Measurements from ENCODE around the gene E2F6. TPM values are rescaled to one million over a fixed set of nuclear protein-coding genes. Genes with fewer than 3 reads are reported as not detected.

The E2F6 gene
- total RNA-seq, 1 experiment from 2014 or later, result 35.5 TPM

- H3K27me3 ChIP-seq (replicated peaks; ENCODE audit: insufficient read depth, low read depth, low read length, poor library complexity), result no peaks in the 10 kb centered on the region
- no peaks in the 10 kb centered on the region for H3K9me3 ChIP-seq (ENCODE audit: low read depth, low read length, poor library complexity, severe bottlenecking)
- BruUV-seq (replicated peaks), result no TSS peak
- POLR2A ChIA-PET (ENCODE audit: low non-redundant PET), result interaction anchor here (0.6 kb wide), 1 partner anchor 669 kb away, joined by 7 read pairs; no protein-coding TSS in a partner anchor
- intact Hi-C loops (cut with micrococcal nuclease; ENCODE audit: unreplicated experiment), result no loop called here
- CTCF ChIA-PET, result interaction anchor here (0.7 kb wide), 2 partner anchors 91 to 232 kb away, joined by 4 to 8 read pairs; no protein-coding TSS in a partner anchor
- H3K27ac ChIP-seq (ENCODE audit: low read depth, low read length, poor library complexity, severe bottlenecking), result peak overlapping the region; percentile 90
- DNase-seq (ENCODE audit: low spot score), result no peak
- H3K4me3 ChIP-seq (ENCODE audit: low read depth, low read length, poor library complexity, severe bottlenecking), result peak overlapping the region; percentile 60
- peaks cover 23% of the 10 kb centered on the region for H3K36me3 ChIP-seq (ENCODE audit: insufficient read depth, low read length, poor library complexity, severe bottlenecking)
- TF ChIP-seq CTCF (conservative IDR thresholded peaks at IDR 0.05; ENCODE audit: low read depth, low read length), result no peak
- TF ChIP-seq EZH2 (IDR thresholded peaks at IDR 0.05; ENCODE audit: borderline replicate concordance, low read depth, low read length, poor library complexity, severe bottlenecking), result no peak
- H3K4me1 ChIP-seq (ENCODE audit: insufficient read depth, low read length, poor library complexity, severe bottlenecking), result peaks cover 3% of the 10 kb centered on the region
Measured at GRCh38 chr2:11465110-11465484, 864 bp downstream of the E2F6 start.

- Histone ChIP-seq H3K4me1 (ENCODE audit: insufficient read depth, low read length, poor library complexity, severe bottlenecking) (peaks cover 3% of the 10 kb centered on the region), H3K27me3 (replicated peaks; ENCODE audit: insufficient read depth, low read depth, low read length, poor library complexity) (no peaks in the 10 kb centered on the region), H3K4me3 (ENCODE audit: low read depth, low read length, poor library complexity, severe bottlenecking) (no peak overlapping the region), H3K9me3 (ENCODE audit: low read depth, low read length, poor library complexity, severe bottlenecking) (no peaks in the 10 kb centered on the region), H3K27ac (ENCODE audit: low read depth, low read length, poor library complexity, severe bottlenecking) (no peak overlapping the region), H3K36me3 (ENCODE audit: insufficient read depth, low read length, poor library complexity, severe bottlenecking) (peaks cover 32% of the 10 kb centered on the region)
- intact Hi-C loops (cut with micrococcal nuclease; ENCODE audit: unreplicated experiment), result no loop called here
- POLR2A ChIA-PET (ENCODE audit: low non-redundant PET), result no interaction called here
- BruUV-seq (replicated peaks), result no TSS peak
- TF ChIP-seq CTCF (conservative IDR thresholded peaks at IDR 0.05; ENCODE audit: low read depth, low read length) (no peak), EZH2 (IDR thresholded peaks at IDR 0.05; ENCODE audit: borderline replicate concordance, low read depth, low read length, poor library complexity, severe bottlenecking) (no peak)
- DNase-seq (ENCODE audit: low spot score), result no peak
- CTCF ChIA-PET, result no interaction called here
Measured at GRCh38 chr2:11459816-11460215, 6.1 kb downstream of the E2F6 start.

- CTCF ChIA-PET, result no interaction called here
Measured at GRCh38 chr2:11458753-11459152, 7.2 kb downstream of the E2F6 start.

More at GRCh38 chr2:11458753-11459152, 7.2 kb downstream of the E2F6 start:
- H3K4me1 ChIP-seq (ENCODE audit: insufficient read depth, low read length, poor library complexity, severe bottlenecking), result peaks cover 9% of the 10 kb centered on the region
- H3K36me3 ChIP-seq (ENCODE audit: insufficient read depth, low read length, poor library complexity, severe bottlenecking), result peaks cover 24% of the 10 kb centered on the region
- BruUV-seq (replicated peaks), result no TSS peak
- no peak for DNase-seq (ENCODE audit: low spot score)
- TF ChIP-seq CTCF (conservative IDR thresholded peaks at IDR 0.05; ENCODE audit: low read depth, low read length), result no peak
- no peak for TF ChIP-seq EZH2 (IDR thresholded peaks at IDR 0.05; ENCODE audit: borderline replicate concordance, low read depth, low read length, poor library complexity, severe bottlenecking)
- intact Hi-C loops (cut with micrococcal nuclease; ENCODE audit: unreplicated experiment), result no loop called here
- H3K9me3 ChIP-seq (ENCODE audit: low read depth, low read length, poor library complexity, severe bottlenecking), result no peaks in the 10 kb centered on the region
- POLR2A ChIA-PET (ENCODE audit: low non-redundant PET), result no interaction called here
- no peak overlapping the region for H3K27ac ChIP-seq (ENCODE audit: low read depth, low read length, poor library complexity, severe bottlenecking)
- no peak overlapping the region for H3K4me3 ChIP-seq (ENCODE audit: low read depth, low read length, poor library complexity, severe bottlenecking)
- H3K27me3 ChIP-seq (replicated peaks; ENCODE audit: insufficient read depth, low read depth, low read length, poor library complexity), result no peaks in the 10 kb centered on the region

All from A673 (cell line).